ENCODE measurements around the gene SMYD5.
A peak's percentile ranks its signal among the peaks of the same experiment; 100 is the strongest.

Gene SMYD5

GRCh38 chr2:73243884-73244570 lies 30.0 kb downstream of the SMYD5 start:
- DNase-seq = no peak

DNA sequence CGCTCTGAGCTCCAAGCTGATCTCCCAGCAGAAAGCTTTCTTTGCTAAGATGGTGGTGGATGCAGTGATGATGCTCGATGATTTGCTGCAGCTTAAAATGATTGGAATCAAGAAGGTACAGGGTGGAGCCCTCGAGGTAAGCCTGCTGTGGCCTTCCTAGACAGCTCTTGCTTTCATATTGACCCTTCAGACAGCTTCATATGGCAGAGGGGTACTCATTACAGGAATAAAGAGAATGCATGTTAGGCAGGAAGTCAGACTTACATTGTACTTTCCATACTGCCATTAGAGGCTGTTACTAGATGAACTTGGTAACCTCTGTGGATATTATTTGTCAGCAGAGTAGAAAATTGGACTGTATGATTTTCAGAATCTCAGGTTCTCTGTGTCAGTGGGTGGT lies 30.5 kb downstream of the SMYD5 start:
- no peak for DNase-seq

- no peak for DNase-seq
These were observed 32.8 kb downstream of the SMYD5 start for GRCh38 chr2:73246850-73247249.

DNA sequence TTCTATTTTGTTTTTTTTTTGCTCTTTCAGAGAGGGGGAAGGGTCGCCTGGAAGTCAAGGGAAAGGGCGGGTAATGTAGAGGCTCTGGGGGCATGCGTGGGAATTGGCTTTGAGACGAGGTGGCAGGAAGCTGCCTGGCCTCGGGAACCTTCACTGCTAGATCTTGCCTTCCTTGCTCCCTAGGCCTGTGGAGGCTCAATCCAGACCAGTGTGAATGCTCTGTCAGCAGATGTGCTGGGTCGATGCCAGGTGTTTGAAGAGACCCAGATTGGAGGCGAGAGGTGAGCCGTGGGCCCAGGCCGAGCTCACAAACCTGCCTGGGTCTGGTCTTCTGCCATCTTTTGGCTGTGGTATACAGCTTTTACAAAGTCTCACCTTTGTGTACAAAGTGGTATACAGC lies 35.6 kb downstream of the SMYD5 start:
- DNase-seq = no peak

GRCh38 chr2:73250872-73251846 lies 37.1 kb downstream of the SMYD5 start:
- DNase-seq = no peak

GRCh38 chr2:73252238-73253027 lies 38.4 kb downstream of the SMYD5 start:
- DNase-seq = no peak

- peak; percentile 12 for DNase-seq
These were observed 39.4 kb downstream of the SMYD5 start for GRCh38 chr2:73253400-73253799.

DNA sequence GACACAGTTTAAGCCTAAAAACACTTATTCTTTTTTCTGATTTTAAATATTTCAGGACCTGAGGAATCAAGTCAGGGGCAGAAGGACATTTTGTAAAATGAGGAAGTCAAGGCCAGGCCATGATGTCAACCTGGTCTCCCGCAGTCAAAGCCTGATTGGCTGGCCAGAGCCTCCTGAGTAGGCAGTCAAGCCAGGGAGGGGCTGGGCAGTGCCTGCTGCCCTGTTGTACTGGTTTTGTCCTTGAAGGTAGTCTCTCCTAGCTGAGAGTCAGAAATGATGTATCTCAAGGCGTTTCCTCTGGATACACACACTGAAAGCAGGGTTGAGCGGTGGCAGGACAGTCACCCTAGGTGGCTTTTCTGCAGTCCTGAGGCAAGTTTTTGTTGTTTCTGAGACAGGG lies 39.9 kb downstream of the SMYD5 start:
- DNase-seq = peak; percentile 68

DNA sequence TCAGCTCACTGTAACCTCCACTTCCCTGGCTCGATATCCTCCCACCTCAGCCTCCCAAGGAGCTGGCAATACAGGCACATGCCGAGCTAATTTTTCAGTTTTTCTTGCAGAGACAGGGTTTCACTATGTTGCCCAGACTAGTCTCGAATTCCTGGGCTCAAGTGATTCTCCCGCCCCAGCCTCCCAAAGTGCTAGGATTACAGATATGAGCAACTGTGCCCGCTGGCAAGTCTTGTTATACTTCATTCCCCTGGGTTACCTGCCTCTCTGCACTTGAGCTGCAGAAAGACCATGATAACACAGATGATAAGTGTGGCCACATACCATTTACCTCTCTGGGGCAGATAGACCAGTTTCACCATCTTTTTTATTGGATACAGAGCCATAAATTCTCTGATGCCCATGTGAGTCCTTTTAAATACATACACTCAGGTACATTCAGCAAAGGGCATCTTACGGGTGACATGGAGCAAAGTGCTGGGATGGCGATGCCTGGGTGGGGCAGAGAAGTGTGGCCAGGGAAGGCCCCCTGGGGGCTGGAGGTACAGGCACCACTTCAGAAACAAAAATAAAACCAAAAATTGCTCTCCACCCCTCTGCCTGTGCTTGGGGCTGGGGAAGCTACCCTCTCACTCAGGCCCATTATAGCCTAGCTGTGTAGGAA lies 40.4 kb downstream of the SMYD5 start:
- no peak for DNase-seq

- DNase-seq = no peak
These were observed 41.1 kb downstream of the SMYD5 start for GRCh38 chr2:73255007-73255644.

DNA sequence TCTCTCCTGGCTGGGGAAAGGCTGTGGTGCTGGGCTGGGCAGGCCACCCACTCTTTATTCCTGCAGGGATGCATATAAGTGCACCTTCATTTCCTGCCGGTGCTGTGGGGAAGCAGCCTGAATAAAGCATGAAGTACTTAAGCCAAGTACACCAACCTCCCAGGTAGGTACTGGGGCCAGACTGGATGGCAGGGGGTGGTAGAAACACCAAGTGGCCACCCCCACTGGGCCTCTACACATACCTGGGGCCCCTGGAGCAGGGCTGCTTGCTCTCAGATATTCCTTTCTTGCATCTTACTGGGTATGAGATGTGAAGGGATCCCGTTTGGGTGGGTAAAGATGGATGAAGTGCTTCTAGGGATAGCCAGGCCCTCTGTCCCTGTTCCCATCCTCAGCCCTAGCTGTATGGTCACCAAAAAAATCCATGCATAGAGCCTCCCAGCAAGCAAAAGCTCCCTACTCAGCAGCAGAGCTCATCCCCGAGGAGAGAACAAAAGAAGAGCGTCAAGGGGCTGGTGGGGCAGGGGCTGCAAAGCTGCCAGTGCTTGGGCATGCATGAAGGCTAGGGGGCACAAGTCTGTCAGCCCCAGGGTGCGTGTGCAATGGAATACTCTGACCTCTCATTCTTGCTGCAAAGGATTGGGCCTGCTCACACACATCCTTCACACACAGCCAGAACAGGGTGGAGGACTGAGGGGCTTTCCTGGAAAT lies 42.0 kb downstream of the SMYD5 start:
- no peak for DNase-seq

GRCh38 chr2:73256618-73256922 lies 42.5 kb downstream of the SMYD5 start:
- DNase-seq = no peak

DNA sequence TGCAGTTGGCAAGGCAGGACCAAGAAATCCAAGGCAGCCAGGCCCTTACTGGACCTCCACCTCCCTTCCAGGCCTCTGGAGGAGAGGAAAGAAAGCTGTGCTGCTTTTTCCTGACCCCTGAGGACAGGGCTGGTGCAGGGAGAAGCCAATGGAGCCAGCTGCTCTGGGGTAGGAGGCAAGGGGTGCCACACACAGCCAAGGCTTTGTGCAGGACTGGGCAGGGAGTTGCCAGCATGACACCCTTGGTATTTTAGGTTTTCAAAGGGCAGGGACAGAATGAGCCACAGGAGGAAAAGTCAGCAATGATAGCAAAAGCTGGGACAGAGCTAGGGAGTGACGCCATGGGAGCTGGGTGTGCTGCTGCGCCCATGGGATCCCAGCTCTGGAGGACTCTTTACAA lies 43.0 kb downstream of the SMYD5 start:
- no peak for DNase-seq

GRCh38 chr2:73257425-73258125 lies 43.5 kb downstream of the SMYD5 start:
- DNase-seq = peak; percentile 77

- no peak for DNase-seq
These were observed 44.3 kb downstream of the SMYD5 start for GRCh38 chr2:73258186-73258912.

DNA sequence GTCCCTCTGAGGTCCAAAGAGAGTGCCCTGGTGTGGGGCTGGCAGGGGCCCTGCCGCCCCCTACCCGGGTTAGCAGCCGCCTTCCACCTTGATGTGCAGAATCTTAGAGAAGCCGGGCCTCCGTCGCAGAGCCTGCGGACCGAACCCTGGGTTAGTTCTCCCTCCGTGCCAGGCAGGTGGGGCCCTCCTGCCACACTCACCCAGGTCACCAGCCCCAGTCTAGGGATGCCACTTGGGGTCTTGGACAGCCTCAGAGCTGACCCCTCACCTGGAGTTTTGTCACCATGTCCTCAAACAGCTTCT lies 44.8 kb downstream of the SMYD5 start:
- DNase-seq = no peak

GRCh38 chr2:73259276-73259675 lies 45.2 kb downstream of the SMYD5 start:
- no peak for DNase-seq

- DNase-seq = no peak
These were observed 45.8 kb downstream of the SMYD5 start for GRCh38 chr2:73259704-73260337.

GRCh38 chr2:73260338-73260984 lies 46.4 kb downstream of the SMYD5 start:
- DNase-seq = peak; percentile 45

Data from MV-4-11 (cell line).